ENCODE results near the gene CPHXL2.

Gene CPHXL2

DNA sequence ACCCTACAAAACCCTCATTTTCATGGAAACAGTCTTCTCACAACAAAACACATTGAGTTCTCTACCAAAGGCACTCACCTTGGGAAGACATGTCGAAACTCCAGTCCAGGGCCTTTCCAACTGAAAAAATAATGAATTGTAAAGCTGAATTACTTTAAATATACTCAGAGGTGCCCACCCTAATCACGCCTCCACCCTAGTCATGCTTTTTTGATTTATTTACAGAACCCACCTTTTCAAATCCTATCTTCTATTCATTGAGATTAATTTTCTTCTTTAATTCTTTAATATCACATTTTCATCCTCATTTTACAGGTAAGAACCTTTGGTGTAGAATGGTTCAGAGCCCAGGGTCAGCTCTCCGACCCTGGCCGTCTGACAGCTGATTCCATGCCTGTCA lies at the start of gene CPHXL2:
Gene CPHXL2 (minus strand): TSS at position 101 of the 400 bp plus-strand sequence. CDS start 10 bp downstream, at position 91.
- DNase-seq, result no peak

DNA sequence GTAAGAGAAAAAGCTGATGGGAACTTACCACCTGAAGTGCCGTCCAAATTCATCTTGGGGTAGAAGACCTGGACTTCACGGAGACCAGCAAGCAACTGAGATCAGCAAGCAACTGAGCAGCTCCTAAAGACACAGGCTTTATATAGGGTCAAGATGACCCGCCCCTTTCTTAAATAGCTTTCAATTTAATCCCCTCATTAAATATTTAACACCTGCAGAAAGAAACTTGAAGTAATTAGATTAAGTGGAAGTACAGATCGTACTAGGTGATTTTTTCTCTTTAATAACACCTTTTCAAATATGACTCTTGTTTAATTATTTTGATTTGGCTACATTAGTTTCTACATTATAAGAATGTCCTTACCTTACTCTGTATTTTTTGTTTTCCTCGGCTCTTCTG lies 49.6 kb upstream of the CPHXL2 start, which contains the start of gene CPHXL:
Gene CPHXL (minus strand): TSS at position 101 of the 400 bp plus-strand sequence. CDS start 48 bp downstream, at position 53.
- DNase-seq, result no peak

DNA sequence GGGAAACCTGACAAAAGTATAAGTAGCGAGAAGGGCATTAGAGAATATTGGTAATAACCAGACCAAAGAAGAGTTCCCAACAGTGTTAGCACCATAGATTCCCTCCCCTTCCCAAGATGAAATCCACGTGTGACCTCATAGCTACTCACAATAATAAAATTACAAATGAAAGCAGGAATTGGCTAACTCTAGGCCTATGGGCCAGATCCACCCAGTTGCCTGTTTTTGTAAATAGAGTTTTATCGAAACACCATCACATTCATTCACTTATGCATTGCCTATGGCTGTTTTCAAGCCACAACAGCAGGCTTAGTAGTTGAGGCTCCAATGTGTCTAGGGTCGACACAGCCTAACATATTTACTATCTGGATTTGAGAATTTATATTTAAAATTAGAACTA lies 41.6 kb upstream of the CPHXL2 start:
- no peak for DNase-seq

DNA sequence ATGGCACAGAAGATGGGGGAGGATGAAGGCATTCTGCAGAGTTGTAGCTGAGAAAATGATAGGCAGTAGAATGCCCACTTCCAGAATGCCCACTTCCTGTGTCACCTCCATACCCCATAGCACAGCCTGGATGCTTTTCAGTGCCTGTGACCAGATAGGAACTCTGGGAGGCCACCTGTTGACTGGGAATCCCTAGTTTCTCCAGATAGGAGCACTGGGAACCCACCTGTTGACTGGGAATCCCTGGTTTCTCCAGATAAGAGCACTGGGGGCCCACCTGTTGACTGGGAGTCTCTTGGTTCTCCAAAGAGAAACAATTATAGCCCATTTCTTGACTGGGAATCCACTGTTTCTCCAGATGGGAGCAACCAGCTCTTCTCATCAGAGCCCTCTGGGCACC lies 37.9 kb upstream of the CPHXL2 start:
- DNase-seq, result no peak

DNA sequence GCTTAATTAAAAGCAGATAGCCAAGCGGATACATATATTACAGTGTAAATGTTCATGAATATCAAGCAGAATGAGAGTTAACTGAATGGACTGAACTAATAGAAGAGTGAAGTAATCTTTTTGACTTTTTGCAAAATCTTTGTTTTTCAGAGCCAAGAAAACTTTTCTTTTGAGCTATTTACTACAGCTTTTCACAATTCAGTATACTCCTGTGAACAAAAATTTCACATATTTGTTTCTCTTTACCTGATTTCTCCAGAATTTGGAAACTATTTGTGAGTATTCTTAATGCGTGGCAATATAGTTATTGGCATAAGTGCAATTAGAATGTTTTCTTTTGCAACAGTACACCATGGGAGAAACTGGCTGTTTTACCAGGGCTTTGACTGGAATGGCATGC lies 33.5 kb upstream of the CPHXL2 start:
- DNase-seq, result no peak

DNA sequence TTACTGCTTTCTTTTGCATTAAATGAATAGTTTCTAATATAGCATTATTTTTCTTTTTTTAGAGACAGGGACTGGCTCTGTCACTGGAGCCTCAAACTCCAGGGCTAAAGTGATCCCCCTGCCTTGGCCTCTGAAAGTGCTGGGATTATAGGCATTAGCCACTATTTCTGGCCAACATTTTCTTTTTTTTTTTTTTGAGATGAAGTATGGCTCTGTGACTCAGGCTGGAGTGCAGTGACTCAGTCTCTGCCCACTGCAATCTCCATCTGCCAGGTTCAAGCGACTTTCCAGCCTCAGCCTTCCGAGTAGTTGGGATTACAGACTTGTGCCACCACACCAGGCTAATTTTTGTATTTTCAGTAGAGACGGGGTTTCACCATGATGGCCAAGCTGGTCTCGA lies 26.5 kb upstream of the CPHXL2 start:
- no peak for DNase-seq

DNA sequence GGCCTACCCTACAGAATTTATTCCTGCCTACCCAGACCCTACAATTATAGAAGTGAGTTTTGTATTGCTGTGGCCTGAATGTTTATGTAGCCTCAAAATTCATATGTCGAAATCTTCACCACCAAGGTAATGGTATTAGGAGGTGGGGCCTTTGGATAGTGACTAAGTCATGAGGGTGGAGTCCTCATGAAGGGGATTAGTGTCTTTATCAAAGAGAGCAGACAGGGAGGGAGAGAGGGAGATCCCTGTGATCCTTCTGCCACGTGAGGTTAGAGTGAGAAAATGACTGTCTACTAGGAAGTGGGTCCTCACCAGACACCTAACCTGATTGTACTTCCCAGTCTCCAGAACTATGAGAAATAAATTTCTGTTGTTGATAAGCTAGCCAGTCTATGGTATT lies 25.4 kb upstream of the CPHXL2 start:
- no peak for DNase-seq

DNA sequence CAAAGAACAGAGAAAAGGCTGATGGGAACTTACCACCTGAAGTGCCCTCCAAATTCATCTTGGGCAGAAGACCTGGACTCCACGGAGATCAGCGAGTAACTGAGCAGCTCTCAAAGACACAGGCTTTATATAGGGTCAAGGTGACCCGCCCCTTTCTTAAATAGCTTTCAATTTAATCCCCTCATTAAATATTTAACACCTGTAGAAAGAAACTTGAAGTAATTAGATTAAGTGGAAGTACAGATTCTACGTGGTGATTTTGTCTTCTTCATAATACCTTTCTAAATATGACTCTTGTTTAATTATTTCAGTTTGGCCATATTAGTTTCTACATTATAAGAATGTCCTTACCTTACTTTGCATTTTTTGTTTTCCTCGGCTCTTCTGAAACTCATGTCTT lies 24.6 kb upstream of the CPHXL2 start, which contains the start of gene DUXB:
Gene DUXB (minus strand): TSS at position 101 of the 400 bp plus-strand sequence. CDS start 43 bp downstream, at position 58.
- no peak for DNase-seq

DNA sequence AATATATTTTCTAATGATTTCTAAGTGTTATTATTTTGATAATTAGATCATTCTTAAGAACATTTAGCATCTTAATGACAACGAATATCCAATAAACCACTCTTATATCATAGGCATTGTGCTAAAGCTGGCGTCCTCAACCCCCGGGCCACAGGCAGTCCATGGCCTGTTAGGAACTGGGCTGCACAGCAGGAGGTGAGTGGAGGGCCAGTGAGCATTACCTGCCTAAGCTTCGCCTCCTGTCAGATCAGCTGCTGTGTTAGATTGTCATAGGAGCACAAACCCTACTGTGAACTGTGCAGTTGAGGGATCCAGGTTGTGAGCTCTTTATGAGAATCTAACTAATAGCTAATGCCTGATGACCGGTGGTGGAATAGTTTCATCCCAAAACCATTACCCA lies 20.8 kb upstream of the CPHXL2 start:
- DNase-seq, result no peak

DNA sequence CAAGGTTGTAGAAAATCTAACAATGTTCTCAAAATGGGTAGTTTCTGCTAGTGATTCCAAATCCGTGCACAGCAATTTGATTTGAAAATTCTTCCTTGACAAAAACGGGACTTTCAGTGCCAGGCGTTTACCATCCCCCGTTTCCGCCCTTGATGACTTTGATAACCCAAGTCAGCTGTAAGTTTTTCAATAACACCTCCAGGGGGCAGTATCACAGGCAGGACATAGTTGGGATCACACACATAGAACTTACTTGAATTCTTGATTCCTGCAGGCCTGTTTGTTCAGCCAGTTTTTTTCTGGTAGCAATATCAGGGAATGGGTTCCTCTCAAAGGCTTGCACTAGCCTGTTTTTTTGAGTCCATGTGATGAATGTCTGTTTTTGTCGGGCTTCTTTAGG lies 18.9 kb upstream of the CPHXL2 start:
- no peak for DNase-seq

DNA sequence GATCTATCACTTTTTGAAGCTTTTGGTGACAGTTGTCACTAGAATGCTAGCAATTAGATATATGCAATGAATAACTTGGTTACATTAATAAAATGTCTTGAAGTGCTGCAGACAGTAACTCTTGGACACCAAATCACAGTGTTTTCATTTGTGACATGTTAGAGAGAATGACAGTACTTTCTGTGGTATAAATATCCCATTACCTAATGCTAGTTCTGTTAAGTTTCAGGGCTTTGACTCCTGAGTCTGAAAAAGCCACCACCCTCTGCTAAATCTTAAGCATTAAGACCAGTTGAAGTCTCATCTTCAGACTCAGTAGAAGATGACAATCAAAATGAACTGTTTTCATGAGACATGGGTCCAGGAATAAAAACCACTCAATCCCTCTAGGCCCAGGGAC lies 10.6 kb upstream of the CPHXL2 start:
- DNase-seq, result no peak

DNA sequence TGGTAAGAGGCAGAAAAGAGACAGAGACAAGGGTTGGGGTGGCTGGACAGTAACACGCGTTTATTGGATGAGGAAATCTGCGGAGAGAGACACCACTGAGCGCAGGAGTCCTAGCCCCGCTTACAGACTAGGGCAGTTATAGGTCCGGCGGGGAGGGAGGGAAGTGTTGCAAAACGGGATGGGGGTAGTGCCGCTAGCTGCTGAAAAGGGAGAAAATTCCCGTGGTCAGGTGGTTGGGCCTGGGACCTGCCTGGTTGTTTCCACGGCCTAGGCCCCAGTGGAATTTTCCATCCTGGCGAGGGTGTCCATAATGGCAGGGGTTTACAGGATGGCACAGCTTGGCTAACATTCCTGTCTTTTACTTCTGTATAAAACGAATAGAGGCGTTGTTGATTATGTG lies 5.5 kb upstream of the CPHXL2 start:
- DNase-seq, result no peak

DNA sequence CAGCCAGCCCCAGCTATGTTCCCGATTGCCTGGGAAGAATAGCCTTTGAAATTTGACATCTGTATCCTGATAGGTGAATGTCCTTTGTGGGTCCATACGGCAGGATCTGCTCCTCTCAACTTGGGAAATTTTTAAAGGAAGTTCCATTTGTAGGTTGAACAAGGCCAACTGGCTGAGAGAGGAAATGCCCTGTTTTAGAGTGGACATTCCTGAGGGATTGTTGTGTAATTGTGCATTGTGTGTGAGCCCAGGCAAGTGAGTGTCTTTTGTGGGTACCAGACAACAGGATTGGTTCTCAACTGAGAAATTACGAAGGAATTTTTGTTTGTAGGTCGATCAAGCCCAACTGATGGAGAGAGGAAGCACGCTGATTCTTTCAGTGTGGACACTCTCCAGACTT lies 2.6 kb upstream of the CPHXL2 start:
- no peak for DNase-seq

DNA sequence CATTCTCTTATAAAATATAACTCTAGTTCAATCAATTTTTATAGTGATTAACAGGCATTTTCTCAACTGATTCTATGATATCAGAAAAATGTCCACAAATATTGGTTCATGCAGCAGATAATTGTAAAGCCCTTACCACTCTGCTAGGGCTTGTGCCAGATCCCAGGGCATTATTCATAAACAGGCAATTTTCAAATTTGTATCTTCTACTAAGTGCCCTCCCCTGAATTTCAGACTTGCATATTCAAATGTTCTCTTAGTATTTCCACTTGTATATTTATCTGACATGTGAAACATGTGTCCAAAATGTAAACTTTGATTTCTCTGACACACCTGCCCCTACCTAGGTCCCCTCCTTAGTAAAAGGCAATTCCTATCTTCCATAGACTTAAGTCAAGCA lies 9.3 kb downstream of the CPHXL2 start:
- no peak for DNase-seq

DNA sequence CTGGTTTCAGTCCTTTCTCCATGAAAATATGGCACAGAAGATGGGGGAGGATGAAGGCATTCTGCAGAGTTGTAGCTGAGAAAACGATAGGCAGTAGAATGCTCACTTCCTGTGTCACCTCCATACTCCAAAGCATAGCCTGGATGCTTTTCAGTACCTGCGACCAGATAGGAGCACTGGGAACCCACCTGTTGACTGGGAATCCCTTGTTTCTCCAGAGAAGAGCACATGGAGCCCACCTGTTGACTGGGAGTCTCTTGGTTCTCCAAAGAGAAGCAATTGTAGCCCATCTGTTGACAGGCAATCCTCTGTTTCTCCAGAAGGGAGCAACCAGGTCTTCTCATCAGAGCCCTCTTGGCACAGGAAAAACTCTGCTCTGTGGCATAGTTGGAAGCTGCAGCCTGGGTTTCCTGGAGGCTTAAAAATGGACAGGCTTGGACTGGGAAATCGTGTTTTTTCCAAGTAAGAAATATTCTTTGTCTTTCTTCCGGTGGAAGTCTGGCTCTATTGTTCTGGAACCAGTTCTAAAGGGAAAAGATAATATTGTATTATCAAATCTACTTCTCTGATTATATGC lies 16.0 kb downstream of the CPHXL2 start:
- peak in 6 of 56 donors; percentile 10 to 35 (median 14) for DNase-seq

DNA sequence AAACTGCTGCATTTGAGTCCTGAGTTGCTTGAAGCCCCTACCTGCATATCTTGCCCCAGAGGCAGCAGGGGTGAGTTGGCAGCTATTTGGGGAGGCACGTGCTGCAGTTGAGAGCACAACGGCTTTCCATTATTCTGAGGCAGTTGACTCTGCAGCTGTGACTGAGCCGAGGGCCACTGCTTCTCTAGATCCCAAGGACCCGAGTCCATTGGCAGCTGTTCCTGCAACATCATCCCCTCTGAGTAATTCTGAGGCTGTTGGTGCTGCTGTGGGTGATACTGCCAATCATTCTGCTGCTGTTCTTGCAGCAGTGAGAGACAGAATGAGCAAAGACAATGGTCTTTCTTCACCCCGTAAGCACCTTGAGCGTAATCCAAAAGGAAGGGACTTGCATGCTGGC lies 16.5 kb downstream of the CPHXL2 start:
- DNase-seq, result peak in 42 of 56 donors; percentile 9 to 75 (median 37)

DNA sequence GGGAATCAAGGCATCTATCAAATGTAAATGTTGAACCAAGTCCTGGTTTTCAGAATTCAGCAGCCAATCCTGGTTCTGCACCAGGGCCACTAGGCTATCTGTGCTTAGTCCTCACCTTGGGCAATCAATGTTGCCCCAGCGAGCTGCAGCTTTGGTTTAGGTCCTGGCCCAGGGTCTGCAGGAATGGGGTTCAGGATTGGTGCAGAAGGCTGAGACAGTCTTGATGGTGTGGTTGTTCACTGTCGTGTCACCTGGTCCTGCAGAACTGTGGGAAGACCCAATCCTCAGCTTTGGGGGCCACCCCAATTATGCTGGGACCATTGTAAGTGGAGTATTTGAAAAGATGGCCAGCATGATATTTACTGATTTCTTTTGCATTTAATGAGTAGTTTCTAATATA lies 18.6 kb downstream of the CPHXL2 start:
- no peak for DNase-seq

DNA sequence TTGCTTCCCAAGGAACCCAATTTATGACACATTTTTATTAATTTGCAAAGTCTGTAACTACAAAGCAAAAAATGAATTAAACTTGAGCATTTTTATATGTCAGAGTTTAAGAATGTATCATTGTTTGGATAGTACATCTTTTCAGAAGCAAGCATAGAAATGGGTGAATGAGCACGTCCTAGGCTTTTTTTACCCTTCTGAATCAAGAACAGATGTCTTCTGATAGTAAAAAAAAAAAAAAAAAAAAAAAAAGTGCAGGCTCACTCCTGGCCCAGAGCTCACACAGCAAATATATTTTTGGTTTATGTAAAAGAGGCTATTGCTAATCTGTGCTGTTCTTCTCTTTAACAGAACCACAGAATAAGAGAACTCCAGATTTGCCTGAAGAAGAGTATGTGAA lies 22.9 kb downstream of the CPHXL2 start:
- DNase-seq, result no peak

DNA sequence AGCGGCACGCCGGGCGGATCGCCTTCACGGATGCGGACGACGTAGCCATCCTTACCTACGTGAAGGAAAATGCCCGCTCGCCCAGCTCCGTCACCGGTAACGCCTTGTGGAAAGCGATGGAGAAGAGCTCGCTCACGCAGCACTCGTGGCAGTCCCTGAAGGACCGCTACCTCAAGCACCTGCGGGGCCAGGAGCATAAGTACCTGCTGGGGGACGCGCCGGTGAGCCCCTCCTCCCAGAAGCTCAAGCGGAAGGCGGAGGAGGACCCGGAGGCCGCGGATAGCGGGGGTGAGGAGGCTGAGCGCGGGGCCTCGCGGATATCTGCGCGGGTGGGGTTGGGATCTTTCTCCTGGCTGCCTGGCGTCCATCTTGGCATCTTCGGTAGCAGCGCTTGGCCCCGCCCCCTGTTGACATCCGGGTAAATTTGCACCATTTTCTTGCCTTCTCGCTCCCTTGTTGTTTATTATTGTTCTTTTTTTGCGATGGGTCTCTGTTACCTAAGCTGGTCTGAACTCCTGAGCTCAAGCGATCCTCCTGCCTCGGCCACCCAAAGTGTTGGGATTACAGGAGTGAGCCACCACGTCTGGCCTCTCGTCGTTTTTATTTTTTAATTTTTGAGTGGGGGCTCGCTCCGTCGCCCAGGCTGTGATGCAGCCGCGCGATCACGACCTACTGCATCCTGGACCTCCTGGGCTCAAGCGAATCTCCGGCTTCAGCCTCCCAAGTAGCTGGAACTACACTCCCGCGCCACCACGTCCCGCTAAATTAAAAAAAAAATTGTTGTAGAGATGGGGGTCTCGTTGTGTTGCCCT lies 28.3 kb downstream of the CPHXL2 start:
- peak in 54 of 56 donors; percentile 32 to 91 (median 74) for DNase-seq

DNA sequence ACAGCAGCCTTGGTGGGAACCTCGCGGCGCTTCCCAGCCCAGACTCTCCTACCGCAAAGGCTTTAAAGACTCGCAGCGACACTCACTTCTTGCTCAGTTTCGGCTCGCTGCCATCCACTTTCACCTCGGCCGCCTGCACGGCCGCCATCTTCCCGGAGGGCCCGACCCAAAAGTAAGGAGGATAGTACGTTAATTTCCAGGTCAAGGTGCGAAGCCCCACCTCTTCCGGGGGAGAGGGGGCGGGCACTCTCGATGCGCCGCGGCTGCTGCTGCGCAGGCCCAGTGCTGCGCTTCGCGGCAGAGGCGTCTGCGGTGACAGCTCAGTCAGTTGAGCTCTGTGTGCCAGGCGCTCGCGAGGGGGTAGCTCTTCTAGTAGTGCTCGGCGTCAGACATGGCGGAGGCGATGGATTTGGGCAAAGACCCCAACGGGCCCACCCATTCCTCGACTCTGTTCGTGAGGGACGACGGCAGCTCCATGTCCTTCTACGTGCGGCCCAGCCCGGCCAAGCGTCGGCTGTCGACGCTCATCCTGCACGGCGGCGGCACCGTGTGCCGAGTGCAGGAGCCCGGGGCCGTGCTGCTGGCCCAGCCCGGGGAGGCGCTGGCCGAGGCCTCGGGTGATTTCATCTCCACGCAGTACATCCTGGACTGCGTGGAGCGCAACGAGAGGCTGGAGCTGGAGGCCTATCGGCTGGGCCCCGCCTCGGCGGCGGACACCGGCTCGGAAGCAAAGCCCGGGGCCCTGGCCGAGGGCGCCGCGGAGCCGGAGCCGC lies 29.1 kb downstream of the CPHXL2 start, which contains the start of the genes KARS1 and TERF2IP:
Gene KARS1 (minus strand): TSS at position 174 of the 773 bp plus-strand sequence. CDS start 26 bp downstream, at position 148.
Gene TERF2IP (plus strand): TSS at position 282 of the 773 bp plus-strand sequence. CDS start 110 bp downstream, at position 392.
- peak in 55 of 56 donors; percentile 72 to 97 (median 92) for DNase-seq

DNA sequence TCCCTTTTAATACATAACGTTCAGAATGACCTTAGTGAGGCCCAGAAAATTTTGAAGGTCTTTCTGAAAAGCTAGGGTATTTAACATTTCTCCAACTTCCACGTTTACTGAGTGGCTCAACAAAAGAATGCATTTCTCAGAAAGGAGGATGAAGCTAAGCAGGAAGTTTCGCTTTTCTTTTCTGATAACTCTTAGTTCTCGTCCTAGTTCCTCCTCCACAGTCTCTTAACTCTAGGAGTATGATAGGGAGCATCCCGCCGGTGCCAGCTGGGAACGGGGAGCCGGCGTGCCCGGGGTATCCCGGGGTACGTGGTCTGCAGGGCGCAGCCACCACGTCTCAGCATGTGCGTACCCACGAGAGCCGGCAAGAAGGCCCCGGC lies 29.7 kb downstream of the CPHXL2 start:
- DNase-seq, result no peak
